GM12873 (cell line): ENCODE measurements around the gene POP5.

Experiments used
- TF ChIP-seq, protein P1 (sequence below): IDR thresholded peaks from 2 replicates; pipeline ENCODE4 v1.5.1; 2012; ENCODE audit warnings: low read depth, mild to moderate bottlenecking, moderate library complexity, low read length, control low read depth; ENCODE audit not compliant: insufficient read depth; ENCODE audit errors: missing control alignments

POP5 gene, protein sequence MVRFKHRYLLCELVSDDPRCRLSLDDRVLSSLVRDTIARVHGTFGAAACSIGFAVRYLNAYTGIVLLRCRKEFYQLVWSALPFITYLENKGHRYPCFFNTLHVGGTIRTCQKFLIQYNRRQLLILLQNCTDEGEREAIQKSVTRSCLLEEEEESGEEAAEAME

DNA sequence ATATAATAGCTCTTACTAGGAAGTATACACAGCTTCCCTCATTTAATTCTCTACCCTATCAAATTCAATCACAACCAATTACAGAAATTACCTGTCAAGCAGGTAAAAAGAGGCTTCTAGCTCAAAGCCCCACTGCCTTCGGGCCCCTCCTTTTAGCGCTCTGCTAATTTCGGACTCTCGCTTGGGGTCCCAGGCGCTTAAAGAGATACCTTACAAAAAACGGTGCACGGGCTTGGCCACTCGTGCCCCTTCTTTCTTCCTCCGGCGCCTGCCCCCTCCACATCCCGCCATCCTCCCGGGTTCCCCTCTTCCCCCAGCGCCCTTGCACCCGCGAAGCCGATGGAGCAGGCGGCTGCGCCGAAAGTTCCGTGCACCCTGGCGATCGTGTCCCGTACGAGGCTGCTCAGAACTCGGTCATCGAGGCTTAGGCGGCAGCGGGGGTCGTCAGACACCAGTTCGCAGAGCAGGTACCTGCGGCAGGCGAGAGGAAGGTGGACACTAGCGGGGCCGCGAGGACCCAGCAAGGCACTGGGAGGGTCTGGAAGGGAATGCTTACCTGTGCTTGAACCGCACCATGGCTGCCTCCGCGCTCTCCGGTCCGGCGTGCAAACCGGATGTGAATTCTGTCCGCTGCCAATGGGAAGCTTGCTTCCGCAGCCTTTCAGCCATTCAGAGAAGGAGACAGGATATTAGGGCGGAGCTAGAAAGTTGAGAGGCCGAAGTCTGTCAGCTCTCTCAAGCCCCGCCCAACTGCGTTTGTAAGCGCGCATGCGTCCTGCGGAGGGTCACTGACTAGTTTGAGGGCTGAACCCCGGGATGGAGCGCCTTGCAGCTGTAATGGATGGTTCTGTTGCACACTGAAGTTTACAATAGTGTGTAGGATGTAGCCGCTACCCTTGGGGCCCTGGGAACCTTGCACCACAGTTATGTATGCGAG is at the start of gene POP5:
Gene POP5 (minus strand): TSS at position 616 of the 937 bp plus-strand sequence. CDS start 40 bp downstream, at position 576.
- TF ChIP-seq, protein P1, sequence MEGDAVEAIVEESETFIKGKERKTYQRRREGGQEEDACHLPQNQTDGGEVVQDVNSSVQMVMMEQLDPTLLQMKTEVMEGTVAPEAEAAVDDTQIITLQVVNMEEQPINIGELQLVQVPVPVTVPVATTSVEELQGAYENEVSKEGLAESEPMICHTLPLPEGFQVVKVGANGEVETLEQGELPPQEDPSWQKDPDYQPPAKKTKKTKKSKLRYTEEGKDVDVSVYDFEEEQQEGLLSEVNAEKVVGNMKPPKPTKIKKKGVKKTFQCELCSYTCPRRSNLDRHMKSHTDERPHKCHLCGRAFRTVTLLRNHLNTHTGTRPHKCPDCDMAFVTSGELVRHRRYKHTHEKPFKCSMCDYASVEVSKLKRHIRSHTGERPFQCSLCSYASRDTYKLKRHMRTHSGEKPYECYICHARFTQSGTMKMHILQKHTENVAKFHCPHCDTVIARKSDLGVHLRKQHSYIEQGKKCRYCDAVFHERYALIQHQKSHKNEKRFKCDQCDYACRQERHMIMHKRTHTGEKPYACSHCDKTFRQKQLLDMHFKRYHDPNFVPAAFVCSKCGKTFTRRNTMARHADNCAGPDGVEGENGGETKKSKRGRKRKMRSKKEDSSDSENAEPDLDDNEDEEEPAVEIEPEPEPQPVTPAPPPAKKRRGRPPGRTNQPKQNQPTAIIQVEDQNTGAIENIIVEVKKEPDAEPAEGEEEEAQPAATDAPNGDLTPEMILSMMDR, result no peak

DNA sequence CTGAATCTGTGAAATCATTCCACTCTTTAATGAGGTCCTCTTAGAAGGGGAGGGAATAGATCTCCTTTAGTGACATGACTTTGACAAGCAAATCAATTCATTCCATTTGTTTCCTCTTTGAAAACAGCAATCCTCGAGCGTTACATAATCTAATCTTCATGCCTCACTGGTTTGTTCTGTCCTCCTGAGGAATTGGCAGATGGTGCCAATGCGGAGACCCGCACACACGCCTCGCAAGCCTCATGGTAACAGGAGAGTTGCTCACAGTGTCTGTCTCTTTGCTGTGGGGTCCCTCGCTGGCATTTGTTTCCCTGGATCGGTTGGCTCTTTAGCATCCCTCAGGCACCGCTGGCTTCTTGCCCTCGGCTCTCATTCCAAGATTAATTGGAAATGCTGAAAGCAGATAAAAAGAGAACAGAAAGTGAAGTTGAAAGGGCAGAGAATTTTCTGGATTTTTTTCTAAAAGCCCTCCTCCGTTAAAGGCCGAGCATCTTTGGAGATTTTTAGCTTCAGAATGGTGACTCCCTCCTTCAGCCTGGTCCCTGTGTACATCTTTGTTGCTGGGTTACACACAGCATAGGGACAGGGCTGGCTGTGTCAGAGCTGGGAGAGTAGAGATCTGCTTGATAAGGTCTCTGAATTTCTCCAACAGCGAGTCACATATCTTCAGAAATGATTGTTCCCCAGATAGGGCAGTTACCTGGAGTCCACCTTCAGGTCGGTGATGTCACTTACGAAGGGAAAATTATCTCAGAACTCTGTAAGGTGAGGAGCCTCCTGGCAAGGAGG is 49.1 kb upstream of the POP5 start:
- TF ChIP-seq, protein P1, result no peak

DNA sequence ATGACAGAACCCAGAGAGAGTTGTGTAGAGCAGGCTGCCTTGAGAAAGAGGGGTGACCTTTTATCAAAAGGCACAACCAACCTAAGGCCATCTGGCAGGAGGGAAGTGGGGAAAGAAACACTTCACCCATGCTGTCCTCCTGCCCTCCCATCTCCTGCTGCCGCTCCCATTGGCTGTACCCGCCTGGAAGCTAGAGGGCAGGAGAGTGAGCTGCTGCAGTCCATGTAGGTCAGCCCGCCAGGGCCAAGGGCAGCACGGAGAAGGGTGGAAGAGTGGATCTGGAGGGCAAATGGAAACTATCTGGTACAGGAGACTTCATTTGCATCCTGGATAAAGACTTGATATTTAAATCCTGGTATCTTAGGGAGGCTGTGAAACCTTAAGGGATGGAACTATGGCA is 47.7 kb upstream of the POP5 start:
- TF ChIP-seq, protein P1, result no peak

DNA sequence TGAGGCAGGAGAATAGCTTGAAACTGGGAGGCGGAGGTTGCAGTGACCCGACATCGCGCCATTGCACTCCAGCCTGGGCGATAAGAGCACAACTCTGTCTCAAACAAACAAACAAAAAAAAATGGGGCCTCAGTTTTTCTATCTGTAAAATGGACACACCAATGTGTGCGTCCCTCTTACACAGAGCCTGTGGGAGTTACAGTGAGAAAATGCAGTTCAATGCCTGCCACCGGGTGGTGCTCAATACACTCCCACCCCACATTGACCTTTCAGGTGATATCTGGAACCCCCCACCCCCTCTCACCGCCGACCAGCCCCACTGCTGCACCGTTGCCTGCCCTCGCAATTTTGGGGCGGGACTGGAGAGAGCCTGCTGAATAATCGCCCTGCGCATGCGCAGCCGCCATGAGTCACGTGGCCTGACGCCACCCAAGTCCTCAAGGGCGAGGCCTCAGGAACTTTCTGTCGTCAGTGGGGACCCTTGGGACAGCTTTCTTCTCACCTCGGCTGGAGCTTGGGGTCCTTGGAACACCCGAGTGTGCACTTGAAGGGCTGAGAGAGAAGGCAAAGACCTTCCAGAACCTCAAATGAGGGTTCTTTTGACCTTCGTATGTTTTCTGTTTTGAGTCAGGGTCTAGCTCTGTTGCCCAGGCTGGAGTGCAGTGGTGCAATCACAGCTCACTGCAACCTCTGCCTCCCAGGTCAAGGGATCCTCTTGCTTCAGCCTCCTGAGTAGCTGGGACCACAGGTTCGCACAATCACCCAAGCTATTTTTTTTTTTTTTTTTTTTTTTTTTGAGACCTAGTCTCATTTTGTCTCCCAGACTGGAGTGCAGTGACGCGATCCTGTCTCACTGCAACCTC is 44.6 kb upstream of the POP5 start:
- TF ChIP-seq, protein P1, result peak; percentile 43

DNA sequence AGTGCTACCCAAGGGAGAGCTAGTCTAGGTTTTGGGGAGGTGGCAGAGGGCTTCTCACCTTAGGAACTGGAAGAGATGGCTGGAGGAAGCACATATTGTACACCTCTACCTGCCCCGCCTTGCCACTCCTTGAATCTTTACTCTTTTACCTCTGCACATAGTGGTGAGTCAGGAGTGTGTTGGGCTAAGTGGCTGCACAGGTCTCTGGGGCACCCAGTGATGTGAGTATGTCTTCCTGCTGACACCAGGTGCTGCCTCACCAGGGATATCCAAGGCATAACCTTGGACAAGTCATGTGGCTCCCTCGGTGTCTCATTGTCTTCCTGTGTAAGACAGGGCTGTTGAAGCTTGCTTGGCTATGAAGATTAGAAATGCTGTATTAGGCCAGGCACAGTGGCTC is 39.4 kb upstream of the POP5 start:
- TF ChIP-seq, protein P1, result no peak

DNA sequence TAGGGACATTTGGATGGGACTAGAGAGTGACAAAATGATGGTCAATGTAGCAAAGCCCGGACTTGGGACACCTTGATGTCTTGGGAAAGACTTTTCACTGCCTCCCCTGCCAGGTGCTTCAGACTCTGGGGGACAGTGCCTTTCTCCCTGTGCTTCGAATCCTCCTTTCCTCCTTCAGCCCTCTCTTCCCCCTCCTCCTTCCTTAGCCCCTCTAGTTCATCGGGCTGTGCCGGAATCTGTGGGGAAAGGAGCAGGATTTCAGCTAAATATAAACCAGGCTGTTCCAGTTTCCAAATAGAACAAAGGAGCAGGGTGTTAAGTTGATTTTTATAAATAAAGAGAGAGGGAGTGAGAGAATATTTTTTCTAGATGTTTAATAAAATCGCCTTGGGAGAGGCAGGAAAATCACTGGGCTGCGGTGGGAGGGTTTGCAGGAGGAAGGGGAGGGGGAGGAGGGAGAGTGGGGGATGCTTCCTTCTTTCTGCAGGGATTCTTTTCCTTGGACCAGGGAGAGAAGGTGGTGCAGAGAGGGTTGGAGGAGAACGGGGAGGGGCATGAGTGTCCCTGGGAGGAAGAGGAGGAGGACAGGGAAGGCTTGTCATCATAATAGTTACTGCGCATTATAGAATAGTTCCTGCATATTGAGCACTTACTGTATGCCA is 37.9 kb upstream of the POP5 start:
- TF ChIP-seq, protein P1, result no peak
